HepG2 (cell line): ENCODE results near the gene CABLES1. TPM values are rescaled to one million over a fixed set of nuclear protein-coding genes. Genes with fewer than 3 reads are reported as not detected.

Experiments used
- ATAC-seq: fragments of 200-7000 bp; cut with Tn5 transposase; 3 replicates; pipeline ENCODE4 v1.9.1; 2020; ENCODE audit warnings: mild to moderate bottlenecking, moderate library complexity
- BruUV-seq: library from RNA; stranded (reverse); fragments of 400-500 nt; replicated peaks from 2 replicates; lab custom pipeline; 2021; lab: Mats Ljungman, UMichigan
- CTCF ChIA-PET: fragments of 300-600 bp; formaldehyde crosslinking; extraction: SDS; loops from one replicate; lab custom pipeline; 2021; ENCODE audit warnings: low total read pairs, inconsistent platforms, low intra/inter-chr PET ratio; lab: Yijun Ruan, JAX
- POLR2A ChIA-PET: fragments of 350-600 bp; sonication (Branson Sonifier 250); formaldehyde crosslinking; loops from one replicate; lab custom pipeline; 2020; ENCODE audit warnings: antibody characterized with exemption, inconsistent platforms; lab: Yijun Ruan, JAX
- DNase-seq: peaks from one replicate; pipeline ENCODE4 v3.0.0-alpha.2; 2015; ENCODE audit warnings: low spot score
- FAIRE-seq: peaks from 3 replicates; lab custom pipeline; 2011; peaks lifted over from hg19 to GRCh38; lab: Jason Lieb, UNC
- H2AFZ ChIP-seq: one replicate; pipeline ENCODE4 v1.6.1; 2011; ENCODE audit warnings: low read length, inconsistent platforms
- H3K27ac ChIP-seq: fragments of 300-600 bp; 3 replicates; pipeline ENCODE4 v1.8.0; 2011; ENCODE audit warnings: mixed run types, mild to moderate bottlenecking, mixed read lengths, low read length, inconsistent platforms; ENCODE audit not compliant: insufficient read depth; ENCODE audit errors: extremely low read length
- H3K27me3 ChIP-seq, 2 experiments: fragments of 200-600 bp in 1 of 2; 2 replicates in 1 of 2; 3 replicates in 1 of 2; pipeline versions ENCODE4 v1.6.0 to v1.8.0; 2011; ENCODE audit warnings: low read length in 2 of 2, mild to moderate bottlenecking in 2 of 2, moderate library complexity in 2 of 2, inconsistent platforms in 1 of 2; ENCODE audit not compliant: insufficient read depth in 2 of 2, control insufficient read depth in 1 of 2
- H3K36me3 ChIP-seq, 2 experiments: fragments of 200-600 bp in 1 of 2; replicated peaks in 1 of 2; 2 replicates in 1 of 2; 3 replicates in 1 of 2; pipeline versions ENCODE4 v1.5.1 to v1.8.0; 2011; ENCODE audit warnings: low read length in 2 of 2, inconsistent platforms in 1 of 2; ENCODE audit not compliant: insufficient read depth in 2 of 2, control insufficient read depth in 1 of 2
- H3K4me1 ChIP-seq: 2 replicates; pipeline ENCODE4 v1.5.1; 2012; ENCODE audit warnings: low read length, inconsistent platforms; ENCODE audit not compliant: insufficient read depth
- H3K4me2 ChIP-seq: 2 replicates; pipeline ENCODE4 v1.6.0; 2011; ENCODE audit warnings: low read depth, low read length, inconsistent platforms
- H3K4me3 ChIP-seq, 3 experiments: fragments of 200-600 bp in 1 of 3; sonication (generic), shearing (Covaris generic) in 1 of 3; replicated peaks in 1 of 3; 2 replicates each; pipeline ENCODE4 v1.5.1; 2011 to 2016; ENCODE audit warnings: low read length in 3 of 3, inconsistent platforms in 2 of 3, low read depth in 2 of 3, mild to moderate bottlenecking in 2 of 3, control low read depth in 1 of 3, mixed read lengths in 1 of 3; ENCODE audit not compliant: insufficient read depth in 1 of 3
- H3K79me2 ChIP-seq: one replicate; pipeline ENCODE4 v1.6.1; 2011; ENCODE audit warnings: low read length, inconsistent platforms; ENCODE audit not compliant: insufficient read depth
- H3K9ac ChIP-seq: 2 replicates; pipeline ENCODE4 v1.6.0; 2011; ENCODE audit warnings: mild to moderate bottlenecking, low read depth, low read length, inconsistent platforms; ENCODE audit not compliant: insufficient read depth
- H3K9me3 ChIP-seq: 2 replicates; pipeline ENCODE4 v1.5.1; 2012; ENCODE audit warnings: mild to moderate bottlenecking, low read length
- H4K20me1 ChIP-seq: 2 replicates; pipeline ENCODE4 v1.6.0; 2011; ENCODE audit warnings: inconsistent platforms, mild to moderate bottlenecking, low read length, moderate library complexity; ENCODE audit not compliant: insufficient read depth
- E2F1 ChIP-seq: sonication (generic); formaldehyde crosslinking; IDR thresholded peaks from 2 replicates; pipeline ENCODE4 v1.5.0; 2020; ENCODE audit warnings: missing genetic modification reagents
- HMGXB4 ChIP-seq, 2 experiments: sonication (generic) in 1 of 2; formaldehyde crosslinking in 1 of 2; IDR thresholded peaks; 2 replicates each; pipeline versions ENCODE4 v1.4.0 to v1.6.1; 2018 to 2020; ENCODE audit warnings: missing genetic modification reagents in 2 of 2, borderline replicate concordance in 1 of 2, low read depth in 1 of 2, mild to moderate bottlenecking in 1 of 2, missing biosample characterization in 1 of 2
- HNF4G ChIP-seq, 2 experiments: sonication (generic) in 1 of 2; formaldehyde crosslinking in 1 of 2; IDR thresholded peaks; 2 replicates each; pipeline versions ENCODE4 v1.4.0 to v1.6.1; 2011 to 2020; ENCODE audit warnings: borderline replicate concordance in 2 of 2, low read depth in 2 of 2, mild to moderate bottlenecking in 2 of 2, low read length in 1 of 2, missing genetic modification reagents in 1 of 2, moderate library complexity in 1 of 2
- MLX ChIP-seq: IDR thresholded peaks from 2 replicates; pipeline ENCODE4 v1.6.1; 2016
- NR2C2 ChIP-seq: sonication (generic); formaldehyde crosslinking; IDR thresholded peaks from 2 replicates; pipeline ENCODE4 v1.4.0; 2020; ENCODE audit warnings: missing genetic modification reagents, mild to moderate bottlenecking, moderate library complexity, borderline replicate concordance
- POLR2AphosphoS5 ChIP-seq: IDR thresholded peaks from 2 replicates; pipeline ENCODE4 v1.6.1; 2012; ENCODE audit warnings: low read depth, low read length
- SMARCE1 ChIP-seq: fragments of 450-650 bp; IDR thresholded peaks from 2 replicates; pipeline ENCODE4 v1.6.1; 2017; ENCODE audit warnings: borderline replicate concordance
- TBX2 ChIP-seq: sonication (generic); formaldehyde crosslinking; IDR thresholded peaks from 2 replicates; pipeline ENCODE4 v1.5.0; 2020; ENCODE audit warnings: missing genetic modification reagents, mild to moderate bottlenecking, borderline replicate concordance
- ZNF292 ChIP-seq: sonication (generic); formaldehyde crosslinking; IDR thresholded peaks from 2 replicates; pipeline ENCODE4 v1.8.1; 2022; ENCODE audit warnings: mild to moderate bottlenecking, low read depth, missing genetic modification reagents, borderline replicate concordance
- ZNF629 ChIP-seq: sonication (generic); formaldehyde crosslinking; conservative IDR thresholded peaks from 2 replicates; pipeline ENCODE4 v1.5.0; 2020; ENCODE audit warnings: missing genetic modification reagents
- WGBS: methylation state at CpG from one replicate; pipeline ENCODE4 v1.1.6; 2017; ENCODE audit warnings: low lambda C conversion rate; 5-methylcytosine and 5-hydroxymethylcytosine counted together
- in situ Hi-C: cut with HindIII; loops from 2 replicates; pipeline ENCODE4 v1.10.0; 2017; ENCODE audit warnings: low pct_unique_long_range_greater_than_20kb; ENCODE audit not compliant: extremely low pct_ligation_motif_present
- intact Hi-C: fragments of 100-400 bp; cut with micrococcal nuclease; formaldehyde crosslinking; loops from one replicate; pipeline ENCODE4 v1.10.0; 2022; ENCODE audit not compliant: unreplicated experiment
- polyA plus RNA-seq, 8 experiments: library from polyadenylated mRNA; depleted of rRNA in 3 of 8; stranded (reverse) in 7 of 8; unstranded in 1 of 8; fragments of >200 nt; fragmentation: Illumina TruSeq in 4 of 8; extraction: Trizol in 4 of 8; gene quantifications; 2 replicates each; pipeline versions ENCODE4 v1.2.1 to v1.2.3, GENCODE V29; 2011 to 2016; ENCODE audit warnings: low read depth in 4 of 8, missing spikeins in 1 of 8, mixed read lengths in 1 of 8; ENCODE audit not compliant: insufficient read depth in 1 of 8
- total RNA-seq, 5 experiments: library from RNA; depleted of rRNA; stranded (reverse); fragments of >200 nt; fragmentation: Illumina TruSeq; extraction: Trizol; gene quantifications; 2 replicates each; pipeline ENCODE4 v1.2.3, GENCODE V29; 2016; ENCODE audit warnings: low read depth in 1 of 5

Gene CABLES1
- total and polyA plus RNA-seq, 2 of the 13 experiments (the other 11 are each of a cell fraction or from before 2014, with no cell fraction given): 14.7 to 25.8 TPM

GRCh38 chr18:23189768-23190661, 54.7 kb downstream of the CABLES1 start (continued):
- TF ChIP-seq MLX (CRISPR knock-in tag) (no peak), HNF4G (IDR thresholded peaks at IDR 0.05; ENCODE audit: borderline replicate concordance, low read depth, low read length) (peak; percentile 37; the same call in 1 of the 2 replicates), HNF4G (CRISPR knock-in tag; IDR thresholded peaks at IDR 0.05; ENCODE audit: borderline replicate concordance, low read depth) (no peak), E2F1 (no peak), TBX2 (peak; percentile 39; the same call in 1 of the 2 replicates), NR2C2 (CRISPR knock-in tag) (peak; percentile 53; the same call in 1 of the 2 replicates), POLR2AphosphoS5 (no peak), ZNF292 (CRISPR knock-in tag) (0 out of 2 replicates have a peak, but pooled peaks have one; percentile 32)

- DNase-seq (no peak), FAIRE-seq (no peak), ATAC-seq (no peak)
- H3K9ac ChIP-seq: no peak overlapping the region
- 100% methylated on average over 1 of the region's 1 CpG for WGBS
- H2AFZ ChIP-seq: no peak overlapping the region
- peaks cover 8% of the 10 kb centered on the region for H3K79me2 ChIP-seq
- no peak overlapping the region for H3K4me2 ChIP-seq
- ChIA-PET CTCF (no interaction called here), POLR2A (no interaction called here)
- peaks cover 8 to 53% of the 10 kb centered on the region in 2 experiments; a peak in 4 of 5 replicates for H3K36me3 ChIP-seq
- intact Hi-C loops (no loop called here), in situ Hi-C loops (no loop called here)
- H3K9me3 ChIP-seq: no peaks in the 10 kb centered on the region
- H3K27ac ChIP-seq: no peak overlapping the region
- H3K4me1 ChIP-seq: peaks cover 30% of the 10 kb centered on the region
- H4K20me1 ChIP-seq: no peaks in the 10 kb centered on the region
- BruUV-seq: no TSS peak
- H3K4me3 ChIP-seq: no peak overlapping the region
- no peaks in the 10 kb centered on the region for H3K27me3 ChIP-seq
- TF ChIP-seq HNF4G (IDR thresholded peaks at IDR 0.05; ENCODE audit: borderline replicate concordance, low read depth, low read length) (no peak), HNF4G (CRISPR knock-in tag; IDR thresholded peaks at IDR 0.05; ENCODE audit: borderline replicate concordance, low read depth) (no peak), HMGXB4 (CRISPR knock-in tag; IDR thresholded peaks at IDR 0.05; ENCODE audit: borderline replicate concordance in 1 of 2, low read depth in 1 of 2) (no peak), SMARCE1 (no peak), ZNF629 (CRISPR knock-in tag) (peak; percentile 87)
Observed at GRCh38 chr18:23191232-23191631, 55.9 kb downstream of the CABLES1 start.
